Testis (tissue), 2 donors: ENCODE measurements around the gene SC5D.
A peak's percentile ranks its signal among the peaks of the same experiment; 100 is the strongest.

ENCODE experiments used
- CTCF ChIP-seq, 3 experiments: fragments of 450-650 bp in 2 of 3; fragments of 200-600 bp in 1 of 3; sonication (generic) in 1 of 3; IDR thresholded peaks; one replicate each; pipeline ENCODE4 v1.5.1; 2016 to 2019; ENCODE audit warnings: antibody characterized with exemption in 3 of 3, mild to moderate bottlenecking in 2 of 3, moderate library complexity in 1 of 3
- POLR2A ChIP-seq: fragments of 450-650 bp; IDR thresholded peaks from one replicate; pipeline ENCODE4 v1.6.1; 2017; ENCODE audit warnings: antibody characterized with exemption, mild to moderate bottlenecking, moderate library complexity

- TF ChIP-seq CTCF (IDR thresholded peaks at IDR 0.05) (peak; percentile 15 to 62 (median 50)), POLR2A (no peak)
Measured at GRCh38 chr11:121321614-121322243, 29.2 kb downstream of the SC5D start.
